Measurements from ENCODE around the gene SLC36A2.

The SLC36A2 gene

GRCh38 chr5:151332857-151333256 is 14.5 kb downstream of the SLC36A2 start:
- no peak for ATAC-seq

GRCh38 chr5:151328734-151329133 is 18.6 kb downstream of the SLC36A2 start:
- no peak for ATAC-seq

More at GRCh38 chr5:151332857-151333256, 14.5 kb downstream of the SLC36A2 start:
- TF ChIP-seq ZNF565 (CRISPR knock-in tag; conservative IDR thresholded peaks at IDR 0.05; ENCODE audit: low read depth) = no peak
- TF ChIP-seq ARNTL (CRISPR knock-in tag; IDR thresholded peaks at IDR 0.05; ENCODE audit: borderline replicate concordance, low read depth) = no peak
- TF ChIP-seq RARB (CRISPR knock-in tag; IDR thresholded peaks at IDR 0.05) = no peak
- TF ChIP-seq ISL1 (CRISPR knock-in tag; IDR thresholded peaks at IDR 0.05) = no peak

GRCh38 chr5:151327585-151327984 is 19.8 kb downstream of the SLC36A2 start:
- TF ChIP-seq ARNTL (CRISPR knock-in tag; IDR thresholded peaks at IDR 0.05; ENCODE audit: borderline replicate concordance, low read depth) (no peak), GLIS3 (CRISPR knock-in tag; IDR thresholded peaks at IDR 0.05) (no peak), PATZ1 (CRISPR knock-in tag; IDR thresholded peaks at IDR 0.05; ENCODE audit: borderline replicate concordance) (no peak), CSRNP3 (CRISPR knock-in tag; IDR thresholded peaks at IDR 0.05) (no peak), CREB5 (CRISPR knock-in tag; IDR thresholded peaks at IDR 0.05; ENCODE audit: low read depth) (no peak), ZNF8 (CRISPR knock-in tag; IDR thresholded peaks at IDR 0.05) (no peak), POU6F1 (CRISPR knock-in tag; IDR thresholded peaks at IDR 0.05; ENCODE audit: borderline replicate concordance, low read depth) (no peak)
- ATAC-seq = no peak

More at GRCh38 chr5:151328734-151329133, 18.6 kb downstream of the SLC36A2 start:
- TF ChIP-seq GLIS3 (CRISPR knock-in tag; IDR thresholded peaks at IDR 0.05) (no peak), POU6F1 (CRISPR knock-in tag; IDR thresholded peaks at IDR 0.05; ENCODE audit: borderline replicate concordance, low read depth) (no peak), TOX (CRISPR knock-in tag; IDR thresholded peaks at IDR 0.05; ENCODE audit: borderline replicate concordance) (no peak), ZNF70 (CRISPR knock-in tag; IDR thresholded peaks at IDR 0.05) (no peak), ZNF8 (CRISPR knock-in tag; IDR thresholded peaks at IDR 0.05) (no peak), CSDC2 (CRISPR knock-in tag; IDR thresholded peaks at IDR 0.05) (no peak), ZNF565 (CRISPR knock-in tag; conservative IDR thresholded peaks at IDR 0.05; ENCODE audit: low read depth) (no peak), TSHZ2 (CRISPR knock-in tag; IDR thresholded peaks at IDR 0.05) (no peak), SNAI2 (CRISPR knock-in tag; IDR thresholded peaks at IDR 0.05) (no peak), ZFP30 (CRISPR knock-in tag; IDR thresholded peaks at IDR 0.05) (no peak), OSR1 (CRISPR knock-in tag; IDR thresholded peaks at IDR 0.05) (no peak), ARNTL (CRISPR knock-in tag; IDR thresholded peaks at IDR 0.05; ENCODE audit: borderline replicate concordance, low read depth) (no peak), PPARA (CRISPR knock-in tag; IDR thresholded peaks at IDR 0.05; ENCODE audit: borderline replicate concordance) (no peak)

Measured in SK-N-SH treated with all-trans-retinoic acid at 6 μM for 48 hours (cell line).